Activated CD8-positive, alpha-beta memory T cell treated with anti-CD3 and anti-CD28 coated beads, Interleukin-2, amount 50 U/mL, for 1 hour (primary cell): Measurements from ENCODE around the gene ADA.
"Not testable (repeated sequence)": the region's sequence is repeated elsewhere in the genome, so short reads cannot be mapped to it uniquely, and the experiment has no call there.

ENCODE experiments used
- DNase-seq: peaks from one replicate; pipeline ENCODE4 v3.0.0-alpha.2; 2020; ENCODE audit errors: extremely low read depth

The ADA gene

GRCh38 chr20:44599715-44600114 lies 51.8 kb downstream of the ADA start:
- DNase-seq: no peak

- DNase-seq: no peak
These were observed 52.8 kb downstream of the ADA start for GRCh38 chr20:44598423-44599305.

- DNase-seq: no peak
These were observed 53.6 kb downstream of the ADA start for GRCh38 chr20:44597930-44598329.

GRCh38 chr20:44597516-44597915 lies 54.0 kb downstream of the ADA start:
- no peak for DNase-seq

GRCh38 chr20:44596876-44597275 lies 54.6 kb downstream of the ADA start:
- DNase-seq: no peak

GRCh38 chr20:44596010-44596409 lies 55.5 kb downstream of the ADA start:
- no peak for DNase-seq

- DNase-seq: no peak
These were observed 56.8 kb downstream of the ADA start for GRCh38 chr20:44594730-44595129.

GRCh38 chr20:44593751-44594150 lies 57.7 kb downstream of the ADA start:
- no peak for DNase-seq

GRCh38 chr20:44592366-44592765 lies 59.1 kb downstream of the ADA start:
- no peak for DNase-seq

GRCh38 chr20:44590980-44591778 lies 60.3 kb downstream of the ADA start:
- no peak for DNase-seq

GRCh38 chr20:44589537-44589936 lies 62.0 kb downstream of the ADA start:
- DNase-seq: no peak

GRCh38 chr20:44588321-44588720 lies 63.2 kb downstream of the ADA start:
- not testable (repeated sequence) for DNase-seq

GRCh38 chr20:44587035-44587980 lies 64.2 kb downstream of the ADA start:
- no peak for DNase-seq

GRCh38 chr20:44586289-44586911 lies 65.1 kb downstream of the ADA start:
- DNase-seq: no peak

GRCh38 chr20:44585057-44585963 lies 66.2 kb downstream of the ADA start:
- no peak for DNase-seq

- DNase-seq: no peak
These were observed 67.3 kb downstream of the ADA start for GRCh38 chr20:44584162-44584561.

GRCh38 chr20:44583157-44583556 lies 68.3 kb downstream of the ADA start:
- no peak for DNase-seq

GRCh38 chr20:44582311-44583025 lies 69.0 kb downstream of the ADA start, which contains the start of gene PKIG:
PKIG (plus strand) TSS chr20:44582579; CDS start chr20:44614557, 31,978 bp downstream.
- no peak for DNase-seq

- DNase-seq: no peak
These were observed 70.0 kb downstream of the ADA start for GRCh38 chr20:44581515-44581914.
